Tibial nerve (tissue), 4 donors: ENCODE results near the gene PNMT.

Source experiments
- CTCF ChIP-seq, 5 experiments: fragments of 200-600 bp in 3 of 5; fragments of 450-650 bp in 2 of 5; sonication (generic) in 3 of 5; IDR thresholded peaks; one replicate each; pipeline ENCODE4 v1.5.1; 2016 to 2019; ENCODE audit warnings: antibody characterized with exemption in 5 of 5, mild to moderate bottlenecking in 3 of 5, moderate library complexity in 2 of 5
- EP300 ChIP-seq, 2 donors: sonication (generic); formaldehyde crosslinking; IDR thresholded peaks; one replicate each; pipeline ENCODE4 v1.6.1; 2017; ENCODE audit warnings: antibody characterized with exemption in 2 of 2, mild to moderate bottlenecking in 1 of 2
- POLR2A ChIP-seq, 2 donors: fragments of 450-650 bp; IDR thresholded peaks; one replicate each; pipeline ENCODE4 v1.6.1; 2017; ENCODE audit warnings: antibody characterized with exemption in 2 of 2, mild to moderate bottlenecking in 2 of 2, moderate library complexity in 2 of 2

- no peak for TF ChIP-seq POLR2A (IDR thresholded peaks at IDR 0.05)
- TF ChIP-seq CTCF (IDR thresholded peaks at IDR 0.05): no peak
- TF ChIP-seq EP300 (IDR thresholded peaks at IDR 0.05): no peak
These were observed 49.1 kb upstream of the PNMT start for GRCh38 chr17:39618956-39619785.
